Endothelial cell of umbilical vein (primary cell): Measurements from ENCODE around the gene AGRN.

Source experiments
- CTCF ChIP-seq, 2 donors: IDR thresholded peaks; 1 replicate in 1 of 2; 2 replicates in 1 of 2; pipeline ENCODE4 v1.5.1; 2011; ENCODE audit warnings: low read length in 2 of 2, mild to moderate bottlenecking in 2 of 2, moderate library complexity in 2 of 2, control low read depth in 1 of 2, inconsistent platforms in 1 of 2, low read depth in 1 of 2; ENCODE audit not compliant: insufficient read depth in 1 of 2; ENCODE audit errors: extremely low read depth in 1 of 2
- EZH2 ChIP-seq: IDR thresholded peaks from 2 replicates; pipeline ENCODE4 v1.6.1; 2012; ENCODE audit warnings: borderline replicate concordance, low read depth, mild to moderate bottlenecking, moderate library complexity, low read length, inconsistent platforms; ENCODE audit not compliant: severe bottlenecking
- POLR2AphosphoS5 ChIP-seq: IDR thresholded peaks from 2 replicates; pipeline ENCODE4 v1.6.1; 2012; ENCODE audit warnings: low read depth, mild to moderate bottlenecking, control low read depth, low read length, moderate library complexity; ENCODE audit not compliant: insufficient read depth

DNA sequence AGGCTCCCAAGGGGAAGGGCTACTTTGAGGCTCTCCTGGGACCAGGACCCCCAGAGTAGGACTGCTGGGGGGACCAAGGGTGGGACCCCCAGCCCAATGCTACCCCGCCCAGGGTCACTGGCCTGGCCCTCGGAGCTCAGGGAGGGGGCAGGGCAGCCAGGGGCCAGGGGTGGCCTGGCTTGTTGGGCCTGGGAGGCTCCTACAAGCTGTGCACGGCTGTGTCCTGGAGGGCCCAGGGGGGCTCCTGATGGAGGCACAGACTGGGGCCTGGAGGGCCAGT lies 22.3 kb upstream of the AGRN start:
- TF ChIP-seq CTCF (IDR thresholded peaks at IDR 0.05; ENCODE audit: extremely low read depth in 1 of 2, insufficient read depth in 1 of 2, low read depth in 1 of 2, low read length in 2 of 2) = no peak
- TF ChIP-seq POLR2AphosphoS5 = no peak
- TF ChIP-seq EZH2 = no peak
